Loucy (cell line): Measurements from ENCODE around the gene CDADC1.

ENCODE experiments used
- CTCF ChIP-seq: fragments of 200-600 bp; sonication (generic); conservative IDR thresholded peaks from 2 replicates; pipeline ENCODE4 v1.5.1; 2014; ENCODE audit warnings: mild to moderate bottlenecking, antibody characterized with exemption, low read length
- EZH2phosphoT487 ChIP-seq: fragments of 200-600 bp; IDR thresholded peaks from 2 replicates; pipeline ENCODE4 v1.6.1; 2018; ENCODE audit warnings: antibody characterized with exemption, mild to moderate bottlenecking, moderate library complexity, borderline replicate concordance

- TF ChIP-seq CTCF (no peak), EZH2phosphoT487 (no peak)
These were observed 41.1 kb upstream of the CDADC1 start for GRCh38 chr13:49206641-49207040.
